ENCODE results near the gene PITHD1. TPM values are rescaled to one million over a fixed set of nuclear protein-coding genes. Genes with fewer than 3 reads are reported as not detected.

PITHD1 gene
- total RNA-seq, 2 experiments from 2014 or later, result 110 to 111 TPM

- Histone ChIP-seq H3K9me3 (ENCODE audit: control insufficient read depth in 1 of 2, insufficient read depth in 1 of 2, low read length in 2 of 2) (no peaks in the 10 kb centered on the region), H3K4me1 (ENCODE audit: insufficient read depth, low read length) (peaks cover 32% of the 10 kb centered on the region), H3K27me3 (ENCODE audit: control insufficient read depth in 1 of 2, insufficient read depth in 2 of 2, low read length in 2 of 2) (no peaks in the 10 kb centered on the region), H3K4me3 (ENCODE audit: low read length) (peak overlapping the region; percentile 81), H3K27ac (ENCODE audit: low read depth in 1 of 2, low read length in 2 of 2) (peak overlapping the region; percentile 77 to 85), H3K36me3 (ENCODE audit: insufficient read depth, low read length) (peaks cover 40% of the 10 kb centered on the region)
- ATAC-seq (ENCODE audit: poor library complexity) (peak; percentile 35), DNase-seq (peak in 4 of 14 experiments; percentile 30 to 53 (median 44))
- H3K9me3 Mint-ChIP-seq, result no peaks in the 10 kb centered on the region
- H3K4me3 Mint-ChIP-seq, result peak overlapping the region; percentile 99
- peaks cover 28% of the 10 kb centered on the region for H3K4me1 Mint-ChIP-seq (ENCODE audit: low read depth)
- ChIA-PET POLR2A (interaction anchor here (0.9 to 3.1 kb wide), 10 partner anchors 9 to 169 kb away, joined by 3 to 40 read pairs (median 3); partner anchors contain the start of genes ELOA, GALE, HMGCL and PITHD1), CTCF (interaction anchor here (1.0 to 3.6 kb wide), 3 partner anchors 18 to 34 kb away, joined by 5 to 17 read pairs (median 6); no protein-coding TSS in a partner anchor)
- no peak for TF ChIP-seq CTCF (IDR thresholded peaks at IDR 0.05)
- intact Hi-C loops (cut with DNase I, micrococcal nuclease), result loop anchor here (1.0 to 10.0 kb wide), 3 partner anchors 9 to 1453 kb away; partner anchors contain the start of genes GALE (in 1 of the 2), PITHD1 (in 1 of the 2) and RSRP1 (in 1 of the 2)
- peaks cover 42% of the 10 kb centered on the region for H3K36me3 Mint-ChIP-seq (ENCODE audit: low read depth)
- peak overlapping the region; percentile 95 for H3K27ac Mint-ChIP-seq
- H3K27me3 Mint-ChIP-seq, result no peaks in the 10 kb centered on the region
Observed at GRCh38 chr1:23791516-23792047, 13.4 kb downstream of the PITHD1 start.

DNA sequence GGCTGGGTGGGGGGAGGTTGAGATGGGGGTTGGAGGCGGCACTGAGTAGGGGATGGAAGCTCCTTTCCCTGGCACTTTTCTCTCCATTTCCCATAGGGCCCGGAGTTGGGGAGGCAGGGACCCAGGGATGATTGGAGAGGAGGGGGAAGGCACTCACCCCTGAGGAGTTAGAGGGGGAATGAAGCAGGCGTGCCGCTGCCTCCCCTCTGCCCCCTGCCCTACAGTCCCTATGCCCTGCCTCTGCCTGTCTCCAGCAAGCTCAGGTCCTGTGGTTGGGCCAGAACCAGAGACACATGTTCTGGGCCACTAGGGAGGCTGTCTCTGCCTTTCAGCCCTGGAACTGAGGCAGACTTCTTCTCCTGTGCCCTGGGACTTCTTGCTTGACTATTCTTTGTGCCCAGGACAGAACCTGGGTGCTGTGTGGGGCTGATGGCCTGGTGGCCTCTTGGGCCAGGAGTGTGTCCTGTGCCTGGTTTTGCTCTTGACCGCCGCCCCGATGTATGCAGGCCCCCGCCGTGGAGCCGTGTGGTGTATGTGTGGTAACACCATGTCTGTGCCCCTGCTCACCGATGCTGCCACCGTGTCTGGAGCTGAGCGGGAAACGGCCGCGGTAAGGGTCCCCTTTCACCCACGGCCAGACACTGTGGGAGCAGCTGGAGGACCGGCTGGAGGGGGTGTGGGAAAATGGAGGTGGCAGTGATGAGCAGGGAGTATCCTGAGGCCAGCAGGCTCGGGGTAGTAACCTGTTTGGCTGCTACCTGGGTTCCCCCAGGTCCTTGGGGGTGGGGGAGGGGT lies 14.1 kb downstream of the PITHD1 start:
- H3K4me3 Mint-ChIP-seq, result peak overlapping the region; percentile 99
- peaks cover 32% of the 10 kb centered on the region for H3K4me1 ChIP-seq (ENCODE audit: insufficient read depth, low read length)
- peak overlapping the region in 1 of 2 donors; percentile 34 for H3K27ac ChIP-seq (ENCODE audit: low read depth in 1 of 2, low read length in 2 of 2)
- ChIA-PET CTCF (interaction anchor here (1.0 to 1.9 kb wide), 3 partner anchors 18 to 47 kb away, joined by 3 to 6 read pairs (median 4); no protein-coding TSS in a partner anchor), POLR2A (interaction anchor here (0.9 to 3.1 kb wide), 6 partner anchors 9 to 49 kb away, joined by 3 to 40 read pairs (median 7); partner anchors contain the start of genes ELOA, GALE, HMGCL and PITHD1)
- H3K36me3 Mint-ChIP-seq (ENCODE audit: low read depth), result peaks cover 42% of the 10 kb centered on the region
- peaks cover 35% of the 10 kb centered on the region for H3K36me3 ChIP-seq (ENCODE audit: insufficient read depth, low read length)
- no peak for TF ChIP-seq CTCF (IDR thresholded peaks at IDR 0.05)
- peak overlapping the region; percentile 81 for H3K4me3 ChIP-seq (ENCODE audit: low read length)
- DNase-seq (peak in 2 of 14 experiments; percentile 32 to 38), ATAC-seq (ENCODE audit: poor library complexity) (no peak)
- H3K27me3 ChIP-seq (ENCODE audit: control insufficient read depth in 1 of 2, insufficient read depth in 2 of 2, low read length in 2 of 2), result no peaks in the 10 kb centered on the region
- H3K4me1 Mint-ChIP-seq (ENCODE audit: low read depth), result peaks cover 28% of the 10 kb centered on the region
- H3K27ac Mint-ChIP-seq, result peak overlapping the region; percentile 95
- intact Hi-C loops (cut with DNase I, micrococcal nuclease), result loop anchor here in 1 of 2 experiments (10.0 kb wide), 1 partner anchor 1452 kb away; the partner anchor contains the start of gene RSRP1
- no peaks in the 10 kb centered on the region for H3K9me3 Mint-ChIP-seq
- H3K27me3 Mint-ChIP-seq, result no peaks in the 10 kb centered on the region
- no peaks in the 10 kb centered on the region for H3K9me3 ChIP-seq (ENCODE audit: control insufficient read depth in 1 of 2, insufficient read depth in 1 of 2, low read length in 2 of 2)

- peaks cover 28% of the 10 kb centered on the region for H3K4me1 Mint-ChIP-seq (ENCODE audit: low read depth)
- peaks cover 36% of the 10 kb centered on the region for H3K36me3 Mint-ChIP-seq (ENCODE audit: low read depth)
- peak overlapping the region; percentile 75 for H3K4me3 Mint-ChIP-seq
- ATAC-seq (ENCODE audit: poor library complexity), result peak; percentile 11
- ChIA-PET POLR2A (interaction anchor here (0.9 kb wide), 1 partner anchor 32 kb away, joined by 3 read pairs; the partner anchor contains the start of gene HMGCL), CTCF (interaction anchor here (0.6 to 1.9 kb wide), 3 partner anchors 21 to 47 kb away, joined by 3 to 4 read pairs (median 4); no protein-coding TSS in a partner anchor)
- DNase-seq, result peak in 5 of 14 experiments; percentile 26 to 74 (median 50)
- no peaks in the 10 kb centered on the region for H3K9me3 Mint-ChIP-seq
- intact Hi-C loops (cut with DNase I, micrococcal nuclease), result loop anchor here in 1 of 2 experiments (10.0 kb wide), 1 partner anchor 1452 kb away; the partner anchor contains the start of gene RSRP1
- H3K9me3 ChIP-seq (ENCODE audit: control insufficient read depth in 1 of 2, insufficient read depth in 1 of 2, low read length in 2 of 2), result no peaks in the 10 kb centered on the region
- H3K27me3 ChIP-seq (ENCODE audit: control insufficient read depth in 1 of 2, insufficient read depth in 2 of 2, low read length in 2 of 2), result no peaks in the 10 kb centered on the region
- peaks cover 33% of the 10 kb centered on the region for H3K36me3 ChIP-seq (ENCODE audit: insufficient read depth, low read length)
- H3K27me3 Mint-ChIP-seq, result no peaks in the 10 kb centered on the region
- peak overlapping the region in 1 of 2 donors; percentile 30 for H3K27ac ChIP-seq (ENCODE audit: low read depth in 1 of 2, low read length in 2 of 2)
- H3K27ac Mint-ChIP-seq, result peak overlapping the region; percentile 17
- no peak overlapping the region for H3K4me3 ChIP-seq (ENCODE audit: low read length)
- TF ChIP-seq CTCF (IDR thresholded peaks at IDR 0.05), result no peak
- H3K4me1 ChIP-seq (ENCODE audit: insufficient read depth, low read length), result peaks cover 32% of the 10 kb centered on the region
Observed at GRCh38 chr1:23793018-23793781, 15.0 kb downstream of the PITHD1 start.

All from CD4-positive, alpha-beta T cell (primary cell).